NB4 (cell line): ENCODE data around the gene TXNIP.
"Not testable (repeated sequence)": the region's sequence is repeated elsewhere in the genome, so short reads cannot be mapped to it uniquely, and the experiment has no call there.

Experiments
- DNase-seq: peaks from one replicate; pipeline ENCODE4 v3.0.0; 2010; ENCODE audit warnings: low read depth
- H3K4me3 ChIP-seq: one replicate; pipeline ENCODE4 v1.5.1; 2011; ENCODE audit warnings: mild to moderate bottlenecking, low read depth, low read length, moderate library complexity
- MYC ChIP-seq: IDR thresholded peaks from 2 replicates; pipeline ENCODE4 v1.6.1; 2011; ENCODE audit warnings: low read depth, low read length
- POLR2A ChIP-seq: IDR thresholded peaks from 2 replicates; pipeline ENCODE4 v1.6.1; 2011; ENCODE audit warnings: mild to moderate bottlenecking; ENCODE audit not compliant: insufficient read length; ENCODE audit errors: extremely low read depth
- TF ChIP-seq, protein P1 (sequence below): IDR thresholded peaks from one replicate; pipeline ENCODE4 v1.5.1; 2012; ENCODE audit warnings: low read depth, low read length
- TF ChIP-seq, protein P2 (sequence below): IDR thresholded peaks from 2 replicates; pipeline ENCODE4 v1.6.1; 2011; ENCODE audit warnings: low read depth, low read length

TXNIP gene

DNA sequence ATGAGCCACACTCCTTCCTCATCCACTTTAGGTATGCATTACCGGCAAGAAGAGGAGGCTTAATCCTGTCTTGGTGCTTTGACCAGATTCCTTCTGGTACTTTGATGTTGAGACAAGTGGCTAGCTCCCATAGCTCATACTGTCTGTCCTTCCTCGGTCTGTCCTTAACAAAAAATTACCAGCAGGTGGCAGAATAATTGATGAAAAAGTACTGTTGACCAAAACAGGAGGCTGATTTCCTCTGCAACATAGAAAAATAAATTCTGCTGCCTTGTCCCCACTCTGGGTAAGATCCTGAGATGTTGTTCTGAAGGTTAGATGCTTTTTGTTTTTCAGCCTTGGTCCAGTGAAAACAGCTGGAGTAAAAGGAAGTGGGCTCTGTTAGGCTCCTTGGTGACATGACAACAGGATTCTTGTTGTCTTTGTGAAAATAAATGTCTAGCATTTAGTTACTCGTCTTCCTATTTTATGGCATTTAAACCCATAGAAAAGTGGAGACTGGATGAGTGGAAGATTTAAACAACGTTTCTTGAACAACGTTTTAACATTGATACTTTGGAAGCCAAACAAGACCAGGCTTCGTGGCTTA, 36.3 kb upstream of the TXNIP start:
- no peak overlapping the region for H3K4me3 ChIP-seq
- TF ChIP-seq, protein P1, sequence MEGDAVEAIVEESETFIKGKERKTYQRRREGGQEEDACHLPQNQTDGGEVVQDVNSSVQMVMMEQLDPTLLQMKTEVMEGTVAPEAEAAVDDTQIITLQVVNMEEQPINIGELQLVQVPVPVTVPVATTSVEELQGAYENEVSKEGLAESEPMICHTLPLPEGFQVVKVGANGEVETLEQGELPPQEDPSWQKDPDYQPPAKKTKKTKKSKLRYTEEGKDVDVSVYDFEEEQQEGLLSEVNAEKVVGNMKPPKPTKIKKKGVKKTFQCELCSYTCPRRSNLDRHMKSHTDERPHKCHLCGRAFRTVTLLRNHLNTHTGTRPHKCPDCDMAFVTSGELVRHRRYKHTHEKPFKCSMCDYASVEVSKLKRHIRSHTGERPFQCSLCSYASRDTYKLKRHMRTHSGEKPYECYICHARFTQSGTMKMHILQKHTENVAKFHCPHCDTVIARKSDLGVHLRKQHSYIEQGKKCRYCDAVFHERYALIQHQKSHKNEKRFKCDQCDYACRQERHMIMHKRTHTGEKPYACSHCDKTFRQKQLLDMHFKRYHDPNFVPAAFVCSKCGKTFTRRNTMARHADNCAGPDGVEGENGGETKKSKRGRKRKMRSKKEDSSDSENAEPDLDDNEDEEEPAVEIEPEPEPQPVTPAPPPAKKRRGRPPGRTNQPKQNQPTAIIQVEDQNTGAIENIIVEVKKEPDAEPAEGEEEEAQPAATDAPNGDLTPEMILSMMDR, result peak; percentile 59
- TF ChIP-seq, protein P2, sequence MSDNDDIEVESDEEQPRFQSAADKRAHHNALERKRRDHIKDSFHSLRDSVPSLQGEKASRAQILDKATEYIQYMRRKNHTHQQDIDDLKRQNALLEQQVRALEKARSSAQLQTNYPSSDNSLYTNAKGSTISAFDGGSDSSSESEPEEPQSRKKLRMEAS, result no peak
- no peak for TF ChIP-seq POLR2A
- DNase-seq, result peak; percentile 75

- TF ChIP-seq POLR2A (no peak), MYC (no peak)
- TF ChIP-seq, protein P1, result no peak
- DNase-seq, result no peak
- H3K4me3 ChIP-seq, result no peak overlapping the region
Measured at GRCh38 chr1:146031476-146031875, 35.1 kb upstream of the TXNIP start.

- no peak overlapping the region for H3K4me3 ChIP-seq
- no peak for DNase-seq
- TF ChIP-seq POLR2A (no peak), MYC (no peak)
- TF ChIP-seq, protein P1, result no peak
- TF ChIP-seq, protein P2, result no peak
Measured at GRCh38 chr1:146029117-146029516, 32.7 kb upstream of the TXNIP start.

DNA sequence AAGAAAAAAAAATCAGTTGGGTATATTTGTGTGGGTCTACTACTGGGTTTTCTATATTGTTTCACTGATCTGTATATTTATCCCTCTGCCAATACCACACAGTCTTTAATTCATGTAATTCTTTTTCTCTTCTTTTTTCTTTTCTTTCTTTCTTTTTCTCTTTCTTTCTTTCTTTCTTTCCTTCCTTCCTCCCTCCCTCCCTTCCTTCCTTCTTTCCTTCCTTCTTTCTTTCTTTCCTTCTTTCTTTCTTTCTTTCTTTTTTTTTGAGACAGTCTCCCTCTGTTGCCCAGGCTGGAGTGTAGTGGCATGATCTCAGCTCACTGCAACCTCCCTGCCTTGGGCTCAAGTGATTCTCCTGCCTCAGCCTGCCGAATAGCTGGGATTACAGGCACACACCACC, 30.3 kb upstream of the TXNIP start:
- DNase-seq, H3K4me3 ChIP-seq: not testable (repeated sequence)

DNA sequence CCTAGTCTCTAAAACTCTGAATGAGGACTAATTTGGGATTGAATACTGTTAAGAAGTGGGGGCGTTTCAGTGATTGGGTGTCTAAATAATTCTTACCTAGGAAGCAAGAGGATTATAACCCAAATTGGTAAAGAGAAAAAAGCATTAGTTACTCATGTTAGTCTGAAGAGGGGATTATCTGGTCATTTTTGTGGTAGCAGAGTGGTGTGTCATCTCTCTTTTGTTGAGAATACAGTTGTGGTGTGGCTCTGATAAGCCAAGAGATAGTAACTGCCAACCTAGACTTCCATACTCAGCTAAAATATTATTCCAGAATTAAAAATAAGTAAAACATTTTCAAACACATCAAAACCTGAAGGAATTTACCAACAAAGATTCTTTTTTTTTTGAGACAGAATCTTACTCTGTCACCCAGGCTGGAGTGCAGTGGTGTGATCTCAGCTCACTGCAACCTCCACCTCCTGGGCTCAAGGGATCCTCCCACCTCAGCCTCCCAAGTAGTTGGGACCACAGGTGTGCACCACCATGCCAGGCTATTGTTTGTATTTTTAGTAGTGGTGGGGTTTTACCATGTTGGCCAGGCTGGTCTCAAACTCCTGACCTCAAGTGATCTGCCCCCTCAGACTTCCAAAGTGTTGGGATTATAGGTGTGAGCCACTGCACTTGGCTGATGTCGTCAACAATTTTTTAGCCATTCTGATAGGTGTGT, 29.6 kb upstream of the TXNIP start:
- H3K4me3 ChIP-seq, DNase-seq: not testable (repeated sequence)

- DNase-seq, result no peak
- TF ChIP-seq POLR2A (no peak), MYC (no peak)
- TF ChIP-seq, protein P2, result no peak
- TF ChIP-seq, protein P1, result no peak
- no peak overlapping the region for H3K4me3 ChIP-seq
Measured at GRCh38 chr1:146022403-146023127, 26.2 kb upstream of the TXNIP start.
